GM12875 (cell line): ENCODE data around the gene SMOC1.

Experiments used
- H3K4me3 ChIP-seq: one replicate; pipeline ENCODE4 v1.5.1; 2011; ENCODE audit warnings: low read depth, low read length, control low read depth
- CTCF ChIP-seq: IDR thresholded peaks from 2 replicates; pipeline ENCODE4 v1.5.1; 2011; ENCODE audit warnings: low read depth, mild to moderate bottlenecking, control low read depth, inconsistent platforms, low read length, moderate library complexity, borderline replicate concordance; ENCODE audit not compliant: insufficient read depth

The SMOC1 gene

GRCh38 chr14:69985463-69985862, 106.2 kb downstream of the SMOC1 start:
- TF ChIP-seq CTCF = no peak
- H3K4me3 ChIP-seq = no peak overlapping the region

GRCh38 chr14:69986336-69986735, 107.1 kb downstream of the SMOC1 start:
- no peak for TF ChIP-seq CTCF
- no peak overlapping the region for H3K4me3 ChIP-seq

GRCh38 chr14:69987406-69988121, 108.3 kb downstream of the SMOC1 start:
- no peak for TF ChIP-seq CTCF
- no peak overlapping the region for H3K4me3 ChIP-seq

- TF ChIP-seq CTCF = no peak
- no peak overlapping the region for H3K4me3 ChIP-seq
Observed at GRCh38 chr14:69988979-69989378, 109.8 kb downstream of the SMOC1 start.

- no peak overlapping the region for H3K4me3 ChIP-seq
- TF ChIP-seq CTCF = no peak
Observed at GRCh38 chr14:69989622-69990021, 110.4 kb downstream of the SMOC1 start.

GRCh38 chr14:69990323-69990722, 111.1 kb downstream of the SMOC1 start:
- TF ChIP-seq CTCF = no peak

GRCh38 chr14:69991422-69991821, 112.2 kb downstream of the SMOC1 start:
- no peak overlapping the region for H3K4me3 ChIP-seq
- no peak for TF ChIP-seq CTCF

More at GRCh38 chr14:69990323-69990722, 111.1 kb downstream of the SMOC1 start:
- H3K4me3 ChIP-seq = no peak overlapping the region
